ENCODE measurements around the gene RNF208. TPM values are rescaled to one million over a fixed set of nuclear protein-coding genes. Genes with fewer than 3 reads are reported as not detected.

RNF208 gene
- total RNA-seq, 2 donors from 2014 or later, result 3.7 TPM; not detected in 1

GRCh38 chr9:137221506-137222111 is 431 bp downstream of the RNF208 start:
- DNase-seq (ENCODE audit: low spot score) (no peak), ATAC-seq (ENCODE audit: insufficient number of reproducible peaks, low FRiP score, low read depth) (no peak)
- Histone ChIP-seq H3K27me3 (replicated peaks; ENCODE audit: insufficient read depth) (no peaks in the 10 kb centered on the region), H3K4me1 (ENCODE audit: control insufficient read depth in 1 of 2, low read depth in 2 of 2) (peaks cover 7 to 19% of the 10 kb centered on the region in 2 donors), H3K9me3 (no peaks in the 10 kb centered on the region), H3K36me3 (no peaks in the 10 kb centered on the region), H3K27ac (no peak overlapping the region), H3K4me3 (peak overlapping the region; percentile 63)
- no peak for TF ChIP-seq CTCF (IDR thresholded peaks at IDR 0.05)

- no peak for TF ChIP-seq CTCF (IDR thresholded peaks at IDR 0.05)
- H3K9me3 ChIP-seq, result no peaks in the 10 kb centered on the region
- H3K27ac ChIP-seq, result no peak overlapping the region
- no peaks in the 10 kb centered on the region for H3K27me3 ChIP-seq (replicated peaks; ENCODE audit: insufficient read depth)
- no peak for DNase-seq (ENCODE audit: low spot score)
- H3K4me1 ChIP-seq (ENCODE audit: control insufficient read depth in 1 of 2, low read depth in 2 of 2), result peaks cover 7 to 19% of the 10 kb centered on the region in 2 donors
- no peaks in the 10 kb centered on the region for H3K36me3 ChIP-seq
- H3K4me3 ChIP-seq, result no peak overlapping the region
- no peak for ATAC-seq (ENCODE audit: insufficient number of reproducible peaks, low FRiP score, low read depth)
These were observed 940 bp downstream of the RNF208 start for GRCh38 chr9:137221095-137221505.

GRCh38 chr9:137220317-137221094 is 1.5 kb downstream of the RNF208 start:
- DNase-seq (ENCODE audit: low spot score), result no peak
- Histone ChIP-seq H3K27ac (no peak overlapping the region), H3K4me3 (no peak overlapping the region), H3K4me1 (ENCODE audit: control insufficient read depth in 1 of 2, low read depth in 2 of 2) (peaks cover 7 to 19% of the 10 kb centered on the region in 2 donors), H3K36me3 (no peaks in the 10 kb centered on the region), H3K9me3 (no peaks in the 10 kb centered on the region), H3K27me3 (replicated peaks; ENCODE audit: insufficient read depth) (no peaks in the 10 kb centered on the region)
- no peak for TF ChIP-seq CTCF (IDR thresholded peaks at IDR 0.05)
- ATAC-seq (ENCODE audit: insufficient number of reproducible peaks, low FRiP score, low read depth), result no peak

- Histone ChIP-seq H3K36me3 (no peaks in the 10 kb centered on the region), H3K27ac (no peak overlapping the region), H3K9me3 (no peaks in the 10 kb centered on the region), H3K4me1 (ENCODE audit: control insufficient read depth in 1 of 2, low read depth in 2 of 2) (peaks cover 7 to 19% of the 10 kb centered on the region in 2 donors), H3K27me3 (replicated peaks; ENCODE audit: insufficient read depth) (no peaks in the 10 kb centered on the region), H3K4me3 (no peak overlapping the region)
- TF ChIP-seq CTCF (IDR thresholded peaks at IDR 0.05), result no peak
- DNase-seq (ENCODE audit: low spot score), result no peak
- ATAC-seq (ENCODE audit: insufficient number of reproducible peaks, low FRiP score, low read depth), result no peak
These were observed 2.2 kb downstream of the RNF208 start for GRCh38 chr9:137219757-137220316.

- H3K27me3 ChIP-seq (replicated peaks; ENCODE audit: insufficient read depth), result no peaks in the 10 kb centered on the region
- H3K4me1 ChIP-seq (ENCODE audit: control insufficient read depth in 1 of 2, low read depth in 2 of 2), result peaks cover 7 to 14% of the 10 kb centered on the region in 2 donors
- H3K27ac ChIP-seq, result no peak overlapping the region
- H3K36me3 ChIP-seq, result no peaks in the 10 kb centered on the region
- TF ChIP-seq CTCF (IDR thresholded peaks at IDR 0.05), result no peak
- no peak overlapping the region for H3K4me3 ChIP-seq
- no peak for ATAC-seq (ENCODE audit: insufficient number of reproducible peaks, low FRiP score, low read depth)
- no peaks in the 10 kb centered on the region for H3K9me3 ChIP-seq
- DNase-seq (ENCODE audit: low spot score), result no peak
These were observed 3.2 kb downstream of the RNF208 start for GRCh38 chr9:137218754-137219271.

All from thoracic aorta (tissue), 2 donors.